Central memory CD8-positive, alpha-beta T cell (primary cell): Measurements from ENCODE around the gene GPR137B.

Source experiments
- ATAC-seq: fragments of 150-1000 bp; cut with Tn5 transposase; replicated peaks from 2 replicates; pipeline ENCODE4 v1.10.0; 2022; ENCODE audit warnings: mild to moderate bottlenecking, moderate FRiP score, moderate number of reproducible peaks; ENCODE audit not compliant: poor library complexity, severe bottlenecking; ENCODE audit errors: extremely low read depth
- DNase-seq, 2 donors: peaks; one replicate each; pipeline ENCODE4 v3.0.0; 2021; ENCODE audit warnings: low spot score in 2 of 2
- H3K27ac Mint-ChIP-seq: one replicate; pipeline ENCODE4 v1.8.0; 2022; ENCODE audit warnings: low read depth, mild to moderate bottlenecking, moderate library complexity, mixed read lengths
- H3K27me3 Mint-ChIP-seq: one replicate; pipeline ENCODE4 v1.8.0; 2022; ENCODE audit warnings: mixed read lengths
- H3K36me3 Mint-ChIP-seq: one replicate; pipeline ENCODE4 v1.8.0; 2022; ENCODE audit warnings: mild to moderate bottlenecking, moderate library complexity, mixed read lengths; ENCODE audit not compliant: insufficient read depth
- H3K4me1 Mint-ChIP-seq: one replicate; pipeline ENCODE4 v1.8.0; 2022; ENCODE audit warnings: mixed read lengths
- H3K4me3 Mint-ChIP-seq: one replicate; pipeline ENCODE4 v1.8.0; 2022; ENCODE audit warnings: mild to moderate bottlenecking, moderate library complexity, mixed read lengths
- H3K9me3 Mint-ChIP-seq: one replicate; pipeline ENCODE4 v1.8.0; 2022; ENCODE audit warnings: mixed read lengths

Gene GPR137B

GRCh38 chr1:236123563-236123962, 18.8 kb upstream of the GPR137B start:
- Mint-ChIP-seq H3K27ac (no peak overlapping the region), H3K4me3 (no peak overlapping the region), H3K36me3 (no peaks in the 10 kb centered on the region), H3K4me1 (peaks cover 21% of the 10 kb centered on the region), H3K9me3 (no peaks in the 10 kb centered on the region), H3K27me3 (no peaks in the 10 kb centered on the region)
- ATAC-seq (no peak), DNase-seq (no peak)

- no peaks in the 10 kb centered on the region for H3K36me3 Mint-ChIP-seq
- H3K9me3 Mint-ChIP-seq: no peaks in the 10 kb centered on the region
- no peak overlapping the region for H3K27ac Mint-ChIP-seq
- peaks cover 9% of the 10 kb centered on the region for H3K27me3 Mint-ChIP-seq
- H3K4me1 Mint-ChIP-seq: peaks cover 21% of the 10 kb centered on the region
- H3K4me3 Mint-ChIP-seq: no peak overlapping the region
- no peak for ATAC-seq
- DNase-seq: no peak
These were observed 17.4 kb upstream of the GPR137B start for GRCh38 chr1:236124965-236125364.

GRCh38 chr1:236127045-236127444, 15.3 kb upstream of the GPR137B start:
- ATAC-seq (no peak), DNase-seq (no peak)
- peaks cover 9% of the 10 kb centered on the region for H3K27me3 Mint-ChIP-seq
- no peak overlapping the region for H3K4me3 Mint-ChIP-seq
- no peaks in the 10 kb centered on the region for H3K9me3 Mint-ChIP-seq
- H3K36me3 Mint-ChIP-seq: no peaks in the 10 kb centered on the region
- no peak overlapping the region for H3K27ac Mint-ChIP-seq
- H3K4me1 Mint-ChIP-seq: peaks cover 5% of the 10 kb centered on the region

GRCh38 chr1:236128646-236129178, 13.6 kb upstream of the GPR137B start:
- no peaks in the 10 kb centered on the region for H3K4me1 Mint-ChIP-seq
- peaks cover 16% of the 10 kb centered on the region for H3K27me3 Mint-ChIP-seq
- no peak overlapping the region for H3K27ac Mint-ChIP-seq
- no peaks in the 10 kb centered on the region for H3K9me3 Mint-ChIP-seq
- ATAC-seq (no peak), DNase-seq (no peak)
- H3K4me3 Mint-ChIP-seq: no peak overlapping the region
- H3K36me3 Mint-ChIP-seq: no peaks in the 10 kb centered on the region

- Mint-ChIP-seq H3K27ac (no peak overlapping the region), H3K27me3 (peaks cover 21% of the 10 kb centered on the region), H3K36me3 (no peaks in the 10 kb centered on the region), H3K4me1 (no peaks in the 10 kb centered on the region), H3K4me3 (no peak overlapping the region), H3K9me3 (no peaks in the 10 kb centered on the region)
- DNase-seq (no peak), ATAC-seq (no peak)
These were observed 13.0 kb upstream of the GPR137B start for GRCh38 chr1:236129306-236129705.

- no peak overlapping the region for H3K27ac Mint-ChIP-seq
- DNase-seq (no peak), ATAC-seq (no peak)
- H3K27me3 Mint-ChIP-seq: peaks cover 31% of the 10 kb centered on the region
- no peak overlapping the region for H3K4me3 Mint-ChIP-seq
- no peaks in the 10 kb centered on the region for H3K4me1 Mint-ChIP-seq
- H3K36me3 Mint-ChIP-seq: no peaks in the 10 kb centered on the region
- H3K9me3 Mint-ChIP-seq: no peaks in the 10 kb centered on the region
These were observed 12.0 kb upstream of the GPR137B start for GRCh38 chr1:236130372-236130771.

GRCh38 chr1:236131916-236132315, 10.4 kb upstream of the GPR137B start:
- ATAC-seq (no peak), DNase-seq (no peak)
- no peaks in the 10 kb centered on the region for H3K9me3 Mint-ChIP-seq
- no peak overlapping the region for H3K27ac Mint-ChIP-seq
- H3K36me3 Mint-ChIP-seq: no peaks in the 10 kb centered on the region
- no peak overlapping the region for H3K4me3 Mint-ChIP-seq
- H3K4me1 Mint-ChIP-seq: no peaks in the 10 kb centered on the region
- H3K27me3 Mint-ChIP-seq: peaks cover 38% of the 10 kb centered on the region

- Mint-ChIP-seq H3K27me3 (peaks cover 38% of the 10 kb centered on the region), H3K4me3 (no peak overlapping the region), H3K4me1 (no peaks in the 10 kb centered on the region), H3K27ac (no peak overlapping the region), H3K36me3 (no peaks in the 10 kb centered on the region), H3K9me3 (no peaks in the 10 kb centered on the region)
- no peak for DNase-seq
- no peak for ATAC-seq
These were observed 9.8 kb upstream of the GPR137B start for GRCh38 chr1:236132420-236133046.

- peaks cover 38% of the 10 kb centered on the region for H3K27me3 Mint-ChIP-seq
- H3K9me3 Mint-ChIP-seq: no peaks in the 10 kb centered on the region
- no peak overlapping the region for H3K4me3 Mint-ChIP-seq
- ATAC-seq: no peak
- no peak overlapping the region for H3K27ac Mint-ChIP-seq
- DNase-seq: no peak
- H3K4me1 Mint-ChIP-seq: no peaks in the 10 kb centered on the region
- H3K36me3 Mint-ChIP-seq: no peaks in the 10 kb centered on the region
These were observed 9.0 kb upstream of the GPR137B start for GRCh38 chr1:236133339-236133738.

GRCh38 chr1:236133802-236134201, 8.5 kb upstream of the GPR137B start:
- Mint-ChIP-seq H3K27me3 (peaks cover 38% of the 10 kb centered on the region), H3K36me3 (no peaks in the 10 kb centered on the region)
- DNase-seq: no peak

GRCh38 chr1:236137285-236137852, 5.0 kb upstream of the GPR137B start:
- no peaks in the 10 kb centered on the region for H3K9me3 Mint-ChIP-seq
- DNase-seq: no peak
- no peak overlapping the region for H3K4me3 Mint-ChIP-seq
- H3K27me3 Mint-ChIP-seq: peaks cover 50% of the 10 kb centered on the region
- H3K4me1 Mint-ChIP-seq: peaks cover 14% of the 10 kb centered on the region
- no peak for ATAC-seq
- no peaks in the 10 kb centered on the region for H3K36me3 Mint-ChIP-seq
- H3K27ac Mint-ChIP-seq: no peak overlapping the region

More at GRCh38 chr1:236133802-236134201, 8.5 kb upstream of the GPR137B start:
- Mint-ChIP-seq H3K27ac (no peak overlapping the region), H3K4me1 (no peaks in the 10 kb centered on the region), H3K9me3 (no peaks in the 10 kb centered on the region), H3K4me3 (no peak overlapping the region)
- no peak for ATAC-seq

GRCh38 chr1:236139495-236139894, 2.8 kb upstream of the GPR137B start:
- Mint-ChIP-seq H3K27me3 (peaks cover 37% of the 10 kb centered on the region), H3K9me3 (no peaks in the 10 kb centered on the region), H3K4me3 (no peak overlapping the region), H3K4me1 (peaks cover 32% of the 10 kb centered on the region), H3K27ac (no peak overlapping the region), H3K36me3 (peaks cover 1% of the 10 kb centered on the region)
- ATAC-seq (no peak), DNase-seq (no peak)

- Mint-ChIP-seq H3K4me3 (peak overlapping the region; percentile 86), H3K27ac (peak overlapping the region; percentile 74), H3K27me3 (peaks cover 23% of the 10 kb centered on the region), H3K36me3 (peaks cover 3% of the 10 kb centered on the region), H3K9me3 (no peaks in the 10 kb centered on the region), H3K4me1 (peaks cover 46% of the 10 kb centered on the region)
- no peak for ATAC-seq
- no peak for DNase-seq
These were observed 1.5 kb upstream of the GPR137B start for GRCh38 chr1:236140705-236141446.
